HG03558 (cell line): ENCODE data around the gene CAB39.

Source experiments
- ATAC-seq: cut with Tn5 transposase; IDR thresholded peaks from one replicate; pipeline ENCODE4 v1.9.1; 2021; ENCODE audit warnings: moderate number of reproducible peaks; ENCODE audit not compliant: unreplicated experiment; ENCODE audit errors: extremely low read depth

CAB39 gene

GRCh38 chr2:230843132-230843531, 130.5 kb downstream of the CAB39 start:
- no peak for ATAC-seq

GRCh38 chr2:230846360-230846759, 133.7 kb downstream of the CAB39 start:
- no peak for ATAC-seq

GRCh38 chr2:230847883-230848388, 135.3 kb downstream of the CAB39 start:
- peak; percentile 85 for ATAC-seq

DNA sequence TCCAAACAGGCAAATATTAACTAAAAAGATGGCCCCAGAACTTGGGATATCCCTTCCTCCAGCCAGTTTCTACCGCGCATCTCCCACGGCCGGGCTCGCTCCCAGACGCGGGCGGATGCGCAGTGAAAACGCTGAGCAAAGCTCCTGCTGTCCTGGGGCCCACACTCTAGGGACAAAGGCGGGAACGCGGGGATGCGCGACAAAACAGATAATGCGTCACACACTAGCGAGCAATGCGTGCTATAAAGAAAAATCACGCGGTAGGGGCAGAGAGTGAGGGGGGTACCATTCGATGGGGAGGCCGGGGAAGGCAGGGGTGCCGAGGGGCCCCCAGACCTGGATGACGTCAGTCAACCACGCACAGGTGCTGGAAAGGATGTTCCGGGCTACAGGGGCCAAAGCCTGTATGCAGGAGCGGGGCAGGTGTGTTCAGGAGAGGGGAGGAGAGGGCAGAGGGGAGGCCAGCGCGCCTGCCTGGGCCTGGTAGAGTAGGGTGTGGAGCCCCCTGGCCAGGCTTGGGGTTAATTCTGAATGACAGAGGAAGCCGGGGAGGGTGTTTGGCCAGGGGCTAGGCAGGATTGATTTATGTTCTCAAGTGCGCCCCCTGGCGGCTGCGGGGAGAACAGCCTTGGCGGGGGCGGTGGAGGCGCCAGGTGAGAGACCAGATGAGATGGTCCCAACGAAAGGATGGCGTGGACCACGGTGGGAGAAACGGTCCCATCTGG, 137.2 kb downstream of the CAB39 start:
- no peak for ATAC-seq

GRCh38 chr2:230850358-230850658, 137.7 kb downstream of the CAB39 start:
- no peak for ATAC-seq

- no peak for ATAC-seq
These were observed 139.5 kb downstream of the CAB39 start for GRCh38 chr2:230852113-230852512.

- no peak for ATAC-seq
These were observed 149.1 kb downstream of the CAB39 start for GRCh38 chr2:230861552-230862255.

DNA sequence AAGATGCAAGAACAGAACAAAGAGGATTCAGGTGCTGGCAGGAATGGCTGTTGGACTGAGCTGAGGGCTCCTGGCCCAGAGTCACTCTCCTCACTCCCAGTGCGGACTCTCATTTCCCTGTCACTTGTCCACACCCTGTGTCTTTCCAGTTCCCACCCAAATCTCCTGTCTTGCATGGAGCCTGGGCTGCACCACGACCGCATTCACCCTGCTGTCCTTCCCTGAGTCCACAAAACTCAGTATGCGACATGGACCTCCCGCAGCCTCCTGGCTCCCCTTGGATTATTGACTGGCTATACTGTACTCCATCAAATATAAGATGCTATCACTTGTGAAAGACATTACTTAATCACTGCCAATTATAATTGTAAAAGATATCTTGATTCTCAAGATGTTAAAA, 149.7 kb downstream of the CAB39 start:
- no peak for ATAC-seq

GRCh38 chr2:230863031-230863430, 150.4 kb downstream of the CAB39 start:
- no peak for ATAC-seq

DNA sequence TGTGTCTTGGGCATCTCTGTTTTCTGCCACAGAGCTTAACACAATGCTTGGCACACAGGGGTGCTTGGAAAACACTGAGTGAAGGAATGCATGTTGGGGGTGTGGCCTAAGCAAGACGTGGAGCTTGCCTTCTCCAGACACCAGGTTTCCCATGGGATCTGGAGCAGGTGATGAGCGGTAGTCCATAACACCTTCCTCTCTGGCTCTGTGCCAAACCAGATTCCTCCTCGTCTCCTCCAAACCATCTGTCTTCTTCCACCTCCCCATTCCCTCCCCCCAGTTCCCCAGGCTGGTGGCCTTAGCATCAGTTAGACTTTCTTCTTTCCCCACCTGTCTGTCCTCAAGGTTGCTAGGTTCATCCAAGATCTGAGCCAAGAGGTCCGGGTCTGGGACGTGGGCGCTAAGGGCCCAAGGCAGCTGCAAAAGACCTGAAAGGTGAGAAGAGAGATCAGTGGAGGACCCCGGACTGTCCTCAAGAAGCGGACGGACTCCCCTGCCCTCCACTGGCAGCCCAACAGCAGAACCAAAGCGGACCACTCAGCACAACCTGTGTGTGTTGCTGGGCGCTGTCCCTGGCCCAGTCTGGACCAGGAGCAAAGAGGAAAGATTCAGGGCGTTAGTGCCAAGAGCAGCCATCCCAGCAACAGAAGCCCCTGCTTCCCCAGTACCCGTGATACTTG, 150.9 kb downstream of the CAB39 start:
- ATAC-seq, result no peak

GRCh38 chr2:230864122-230864604, 151.5 kb downstream of the CAB39 start:
- no peak for ATAC-seq

DNA sequence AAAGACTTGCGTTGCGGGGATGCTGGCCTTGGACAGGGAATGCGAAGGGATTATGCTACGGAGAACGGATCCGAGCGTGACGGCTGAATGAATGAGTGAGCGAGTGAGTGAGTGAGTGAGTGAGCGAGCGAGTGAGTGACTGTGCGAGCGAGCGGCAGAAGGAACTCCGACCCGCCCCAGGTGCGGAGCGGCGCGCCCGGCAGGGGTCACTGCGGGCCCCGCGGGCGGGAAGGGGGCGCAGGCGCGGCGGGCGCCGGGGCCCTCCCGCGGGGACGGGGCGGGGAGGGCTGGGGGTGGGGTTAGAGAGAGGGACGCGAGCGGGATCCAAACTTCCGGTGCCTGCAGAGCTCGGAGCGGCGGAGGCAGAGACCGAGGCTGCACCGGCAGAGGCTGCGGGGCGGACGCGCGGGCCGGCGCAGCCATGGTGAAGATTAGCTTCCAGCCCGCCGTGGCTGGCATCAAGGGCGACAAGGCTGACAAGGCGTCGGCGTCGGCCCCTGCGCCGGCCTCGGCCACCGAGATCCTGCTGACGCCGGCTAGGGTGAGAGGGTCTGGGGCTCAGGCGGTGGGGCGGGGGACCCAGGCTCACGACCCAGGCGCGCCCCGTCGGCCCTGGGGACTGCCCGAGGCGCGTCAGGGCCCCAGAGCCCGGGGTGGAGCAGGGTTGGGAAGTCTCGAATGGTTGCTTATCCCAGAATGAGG, 152.1 kb downstream of the CAB39 start, which contains the start of gene ITM2C:
Gene ITM2C, plus strand, starts transcription at position 338 of the 702 bp plus-strand sequence. Its CDS starts 84 bp downstream, at position 422.
- ATAC-seq, result peak; percentile 56

DNA sequence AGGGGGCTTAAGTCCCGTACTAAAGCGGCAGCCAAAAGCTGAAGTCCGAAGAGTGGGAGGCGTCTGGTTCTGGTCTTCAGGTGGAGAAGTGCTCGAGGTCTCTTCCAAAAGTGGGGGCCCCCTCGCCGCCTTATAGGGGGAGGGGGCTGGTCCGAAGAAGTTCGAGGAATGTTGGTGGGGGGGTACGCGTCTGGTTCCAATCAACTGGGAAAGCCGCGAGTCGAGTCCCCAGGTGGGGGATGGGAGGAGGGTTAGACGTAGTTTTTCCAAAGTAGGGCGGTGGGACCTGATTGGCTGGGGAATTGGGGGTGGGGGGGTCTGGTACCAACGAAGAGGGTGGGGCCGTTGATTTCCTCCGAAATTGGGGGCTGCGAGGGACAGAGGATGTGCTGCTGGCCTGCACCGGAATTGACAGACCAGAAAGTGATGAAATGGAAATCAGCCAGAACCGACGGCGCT, 152.7 kb downstream of the CAB39 start:
- no peak for ATAC-seq

- ATAC-seq, result no peak
These were observed 153.4 kb downstream of the CAB39 start for GRCh38 chr2:230865766-230866755.

DNA sequence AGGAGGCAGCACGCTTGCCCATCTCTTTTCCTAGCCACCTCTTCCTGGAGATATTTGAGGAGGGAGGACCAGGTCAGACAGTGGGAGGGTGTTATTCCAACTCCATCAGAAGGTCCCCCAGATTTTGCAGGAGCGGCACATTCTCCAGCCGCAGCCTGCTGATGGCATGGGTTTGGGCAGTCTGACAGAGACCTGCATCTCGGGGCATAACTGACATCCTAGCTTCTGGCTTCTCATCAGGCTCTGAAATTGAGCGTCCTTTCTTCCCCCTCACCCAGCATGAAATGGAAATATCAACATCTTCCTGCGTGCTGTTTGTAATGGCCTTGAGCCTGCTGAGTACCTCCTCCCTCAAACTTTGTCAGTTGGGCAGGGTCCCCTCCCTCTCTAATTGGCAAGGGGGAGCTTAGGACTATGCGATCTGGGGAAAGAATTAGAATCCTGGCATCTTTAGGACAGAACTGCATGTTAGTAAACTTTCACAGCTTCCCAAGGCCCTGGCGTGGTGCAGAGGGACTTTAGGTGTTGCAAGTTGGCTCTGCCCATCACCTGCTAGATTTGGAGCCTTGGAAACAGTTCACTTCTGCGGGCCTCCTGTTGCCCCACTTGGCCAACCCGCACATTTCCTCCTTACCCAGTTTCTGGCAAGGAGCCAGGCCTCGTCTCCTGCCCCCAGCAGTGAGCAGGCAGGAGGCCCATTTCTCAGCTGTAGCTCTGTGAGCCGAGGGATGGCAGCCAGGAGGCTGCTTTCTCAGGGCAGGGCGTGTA, 154.3 kb downstream of the CAB39 start:
- no peak for ATAC-seq

DNA sequence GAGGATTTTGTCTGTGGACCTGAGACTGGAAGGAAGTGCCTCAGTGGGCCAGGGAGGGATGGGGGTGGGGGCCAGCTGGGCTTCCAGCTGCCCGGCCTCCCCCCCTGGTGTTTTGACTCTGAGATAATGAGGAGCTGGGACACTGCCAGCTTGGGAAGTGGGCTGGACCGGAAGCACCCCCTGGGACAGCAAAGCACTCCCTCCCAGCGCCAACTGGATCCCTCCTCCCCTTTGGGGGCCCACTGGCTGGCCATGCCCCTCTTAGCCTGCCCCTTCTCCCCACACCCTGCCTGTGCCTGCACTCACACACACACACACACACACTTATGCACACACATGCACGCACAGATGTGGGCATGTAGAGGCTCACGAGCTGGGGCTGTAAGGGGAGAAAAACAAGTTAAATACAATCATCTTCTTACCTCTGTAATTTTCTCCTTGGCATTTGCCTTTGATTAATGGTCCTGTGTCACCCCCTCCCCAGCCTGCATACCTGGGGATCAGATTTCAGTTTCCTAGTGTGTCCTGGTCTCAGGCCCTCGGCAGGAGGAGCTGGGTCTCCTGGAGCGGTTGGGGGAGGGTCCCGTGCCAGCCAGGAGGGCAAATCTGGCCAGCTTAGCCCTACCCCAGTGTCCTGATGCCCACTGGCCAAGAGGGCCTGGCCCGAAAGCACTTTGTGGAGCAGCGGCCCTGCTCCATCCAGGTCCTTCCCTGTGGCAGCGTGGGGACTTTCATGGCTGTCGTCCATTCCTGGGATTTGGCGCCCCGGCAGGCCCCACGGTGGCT, 155.7 kb downstream of the CAB39 start:
- no peak for ATAC-seq
